HG03469 (cell line): ENCODE measurements around the gene ZBTB18.
"Not testable (repeated sequence)": the region's sequence is repeated elsewhere in the genome, so short reads cannot be mapped to it uniquely, and the experiment has no call there.

Source experiments
- ATAC-seq: cut with Tn5 transposase; IDR thresholded peaks from one replicate; pipeline ENCODE4 v1.9.1; 2021; ENCODE audit warnings: mild to moderate bottlenecking, moderate library complexity, moderate number of reproducible peaks; ENCODE audit not compliant: unreplicated experiment

ZBTB18 gene

DNA sequence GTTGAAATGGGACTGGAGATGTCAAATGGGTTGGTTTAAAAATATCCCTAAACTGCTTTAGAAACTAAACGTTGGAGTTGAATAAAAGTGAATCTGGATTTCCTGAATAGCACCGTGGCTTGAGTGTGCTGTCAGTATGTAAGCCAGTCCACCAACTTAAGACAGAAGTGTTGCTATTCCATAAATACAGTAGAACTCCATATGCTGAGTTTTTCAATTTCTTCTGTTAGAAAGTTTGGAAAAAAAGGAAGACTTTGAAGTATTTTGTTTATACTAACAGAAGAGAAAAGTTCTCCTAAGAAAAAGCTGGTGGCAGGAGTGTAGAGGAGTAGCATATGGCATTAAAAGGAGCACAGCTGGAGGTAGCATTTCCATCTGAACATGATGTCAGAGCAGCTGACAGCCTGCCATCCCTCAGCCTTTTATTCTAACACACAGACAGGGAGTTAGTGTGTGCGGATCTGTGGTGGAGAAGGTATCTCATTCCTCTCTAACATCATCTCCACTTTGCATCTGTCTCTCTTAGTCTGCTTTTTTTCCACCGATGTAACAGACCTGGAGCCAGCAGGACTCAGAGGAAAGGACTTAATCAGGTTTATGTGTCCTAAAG lies at the start of gene ZBTB18:
Gene ZBTB18, plus strand, starts transcription at position 449 of the 610 bp plus-strand sequence. Its CDS starts 149 bp downstream, at position 598.
- ATAC-seq: no peak

DNA sequence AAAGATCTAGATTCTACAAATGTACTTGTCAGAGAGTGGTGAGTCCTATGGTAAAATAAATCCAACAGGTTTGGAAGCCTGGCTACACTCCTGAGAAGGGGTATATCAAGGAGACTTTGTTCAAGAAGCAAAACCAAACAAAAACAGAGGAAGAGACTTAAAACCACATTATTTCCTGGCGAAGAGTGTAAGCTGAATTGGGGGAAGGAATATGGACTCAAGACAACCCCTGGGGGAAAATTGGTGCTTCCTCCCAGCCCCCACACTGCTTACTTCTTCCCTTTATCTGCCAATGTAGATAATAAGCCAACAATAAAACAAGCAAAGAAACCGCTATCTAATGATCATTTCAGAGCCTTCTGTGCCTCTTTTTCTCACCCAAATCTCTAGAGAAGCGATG lies 48.4 kb upstream of the ZBTB18 start:
- ATAC-seq: no peak

DNA sequence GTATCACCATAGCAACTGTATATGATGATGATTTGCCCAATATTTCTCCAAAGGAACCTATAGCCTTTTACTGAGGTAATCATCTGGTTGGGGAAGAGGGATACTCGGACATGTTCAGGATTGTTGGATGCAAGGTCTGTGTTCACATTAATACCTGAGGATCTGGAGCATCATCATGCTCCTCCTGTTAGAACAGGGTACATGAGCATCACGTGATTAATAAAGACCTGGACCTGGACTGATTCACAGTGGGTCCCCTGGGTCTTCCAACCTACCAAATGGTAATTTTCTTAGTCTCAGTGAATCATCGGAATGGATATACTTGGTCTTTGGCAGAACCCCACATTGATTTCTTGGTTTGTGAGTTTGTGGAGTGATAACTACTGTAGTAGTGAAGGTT lies 45.6 kb upstream of the ZBTB18 start:
- ATAC-seq: no peak

- no peak for ATAC-seq
Observed at GRCh38 chr1:244006381-244006901, 44.6 kb upstream of the ZBTB18 start.

DNA sequence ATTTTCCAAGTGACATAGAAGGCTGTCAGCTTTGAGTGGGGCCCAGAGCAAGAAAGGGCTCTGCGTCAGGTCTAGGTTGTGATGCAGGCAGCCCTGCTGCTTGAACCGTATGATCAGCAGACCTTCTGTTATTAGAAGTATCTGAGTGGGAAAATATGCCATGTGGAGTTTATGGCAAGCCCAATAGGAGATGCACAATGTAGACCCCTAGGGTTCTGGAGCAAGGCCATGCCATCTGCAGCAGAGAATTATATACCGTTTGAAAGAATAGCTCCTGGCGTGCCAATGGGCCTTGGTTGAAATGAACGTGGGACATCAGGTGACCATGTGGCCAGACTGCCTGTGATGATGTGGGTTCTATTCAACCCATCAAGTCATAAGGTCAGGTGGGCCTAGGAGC lies 44.1 kb upstream of the ZBTB18 start:
- no peak for ATAC-seq

DNA sequence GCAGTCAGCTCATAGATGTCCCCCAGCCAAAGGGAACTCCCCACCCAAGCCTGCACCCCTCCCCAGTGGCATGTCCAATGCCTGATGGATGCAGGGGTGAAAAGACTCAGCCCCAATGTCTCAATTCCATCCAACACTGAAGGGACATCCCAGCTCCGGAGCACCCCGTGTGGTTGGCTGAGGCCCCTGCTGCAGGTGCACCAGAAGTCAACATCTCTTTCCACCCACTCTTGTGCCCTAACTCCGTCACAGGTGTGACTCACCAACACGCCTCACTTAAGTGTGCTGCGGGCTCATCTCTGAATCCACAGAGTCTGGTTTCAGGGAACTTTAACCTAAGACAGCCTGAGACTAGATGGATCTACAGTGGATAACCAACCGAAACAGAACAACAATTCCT lies 40.9 kb upstream of the ZBTB18 start:
- no peak for ATAC-seq

DNA sequence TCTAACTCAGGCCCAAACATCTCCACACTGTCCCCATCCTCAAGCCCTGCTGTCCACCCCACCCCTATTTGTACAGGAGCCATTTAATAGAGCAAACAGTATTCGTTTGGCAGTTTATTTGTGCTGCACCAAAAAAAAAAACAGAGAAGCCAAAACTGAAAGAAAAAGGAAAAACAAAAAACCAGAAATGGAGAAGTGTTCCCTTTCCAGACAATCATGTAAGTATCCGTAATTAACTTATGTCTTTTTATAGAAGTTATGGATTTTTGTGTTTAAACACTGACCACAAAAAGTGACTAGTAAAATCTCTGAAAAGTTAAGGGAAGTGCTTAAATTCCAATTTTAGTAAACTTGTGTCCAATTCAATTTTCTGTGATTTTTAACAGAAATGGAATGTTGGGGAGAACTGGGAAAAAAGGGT lies 40.4 kb upstream of the ZBTB18 start:
- ATAC-seq: no peak

- ATAC-seq: no peak
Observed at GRCh38 chr1:244011271-244011670, 39.8 kb upstream of the ZBTB18 start.

DNA sequence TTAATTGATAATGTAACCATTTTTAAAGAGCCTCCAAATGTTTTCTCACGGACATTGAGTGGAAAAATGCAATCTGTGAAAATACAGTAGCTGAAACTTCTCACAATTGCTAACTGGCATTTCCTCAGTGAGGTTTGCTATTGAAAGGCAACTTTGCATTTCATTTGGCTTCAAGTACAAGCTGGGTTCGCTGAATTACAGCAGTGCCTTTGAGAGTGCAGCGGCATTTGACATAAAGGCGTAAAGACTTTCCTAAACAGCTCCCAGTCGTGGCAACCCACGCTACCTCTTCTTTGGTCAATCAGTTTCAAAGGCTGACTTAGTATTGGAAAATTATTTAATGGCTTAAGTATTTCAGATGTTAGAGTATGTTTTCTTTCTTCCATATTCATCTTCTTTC lies 39.3 kb upstream of the ZBTB18 start:
- no peak for ATAC-seq

GRCh38 chr1:244012202-244012601 lies 38.9 kb upstream of the ZBTB18 start:
- no peak for ATAC-seq

- no peak for ATAC-seq
Observed at GRCh38 chr1:244013100-244013499, 38.0 kb upstream of the ZBTB18 start.

GRCh38 chr1:244014862-244015261 lies 36.2 kb upstream of the ZBTB18 start:
- ATAC-seq: not testable (repeated sequence)

GRCh38 chr1:244019982-244020485 lies 31.0 kb upstream of the ZBTB18 start:
- no peak for ATAC-seq

DNA sequence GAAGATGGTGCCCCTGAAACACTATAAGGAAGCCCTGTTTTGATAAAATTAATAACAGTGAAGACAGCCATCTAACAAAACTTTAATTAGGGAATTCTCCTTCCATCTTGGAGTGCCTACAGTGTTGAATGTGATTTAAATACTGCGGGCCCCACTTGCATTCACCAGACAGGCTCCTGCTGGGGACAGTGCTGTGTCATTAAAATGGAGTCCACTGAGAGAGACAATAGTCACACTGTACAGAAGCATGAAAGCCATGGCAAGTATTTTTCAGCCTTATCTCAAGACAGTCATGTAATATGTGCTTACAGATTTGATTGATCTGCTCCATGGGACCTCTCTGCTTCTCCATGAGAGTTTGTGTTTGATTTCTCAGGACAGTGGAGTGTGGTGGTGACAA lies 29.7 kb upstream of the ZBTB18 start:
- ATAC-seq: no peak

DNA sequence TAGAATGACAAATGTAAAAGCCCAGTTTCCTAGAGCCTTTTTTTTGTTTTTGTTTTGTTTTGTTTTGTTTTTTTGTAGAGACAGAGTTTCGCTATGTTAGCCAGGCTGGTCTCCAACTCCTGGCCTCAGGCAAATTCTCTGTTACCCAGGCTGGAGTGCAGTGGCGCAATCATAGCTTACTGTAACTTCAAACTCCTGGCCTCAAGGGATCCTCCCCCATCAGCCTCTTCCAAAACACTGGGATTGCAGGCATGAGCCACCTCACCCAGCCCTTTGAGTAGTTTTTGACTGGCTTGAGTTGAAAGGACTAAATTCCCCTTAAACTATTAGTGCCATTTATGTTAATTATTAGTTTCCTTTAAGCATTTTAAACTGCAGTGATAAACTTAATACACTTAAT lies 28.8 kb upstream of the ZBTB18 start:
- ATAC-seq: no peak

DNA sequence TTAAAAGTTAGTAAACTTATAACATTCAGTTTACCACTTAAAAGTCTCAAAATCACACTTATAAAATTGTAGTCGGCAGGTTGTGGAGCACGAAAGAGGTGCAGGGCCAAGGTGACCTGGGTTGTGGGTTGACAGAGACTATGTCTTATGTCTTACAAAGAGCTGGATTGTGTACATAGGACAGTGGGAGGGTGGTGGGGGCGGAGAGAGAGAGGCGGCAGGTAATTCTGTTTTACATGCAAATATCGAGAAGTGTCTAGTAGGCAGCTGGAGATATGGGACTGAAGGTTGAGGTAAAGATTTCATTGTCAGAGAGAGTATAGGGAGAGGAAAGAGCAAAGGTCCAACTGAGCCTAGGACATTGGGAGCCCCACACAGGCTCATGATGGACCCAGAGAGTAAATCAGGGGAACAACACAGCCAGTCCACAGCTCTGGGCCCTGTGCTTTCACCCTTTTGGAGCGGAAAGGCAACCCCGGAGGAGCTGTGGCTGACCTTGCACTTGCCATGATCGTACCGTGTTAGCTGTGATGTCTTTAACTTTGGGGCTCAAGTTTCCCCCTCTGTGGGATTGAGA lies 28.1 kb upstream of the ZBTB18 start:
- no peak for ATAC-seq

- no peak for ATAC-seq
Observed at GRCh38 chr1:244027491-244028145, 23.5 kb upstream of the ZBTB18 start.

GRCh38 chr1:244028701-244029100 lies 22.4 kb upstream of the ZBTB18 start:
- no peak for ATAC-seq

GRCh38 chr1:244029124-244029523 lies 22.0 kb upstream of the ZBTB18 start:
- ATAC-seq: no peak

- ATAC-seq: no peak
Observed at GRCh38 chr1:244030481-244031040, 20.5 kb upstream of the ZBTB18 start.

DNA sequence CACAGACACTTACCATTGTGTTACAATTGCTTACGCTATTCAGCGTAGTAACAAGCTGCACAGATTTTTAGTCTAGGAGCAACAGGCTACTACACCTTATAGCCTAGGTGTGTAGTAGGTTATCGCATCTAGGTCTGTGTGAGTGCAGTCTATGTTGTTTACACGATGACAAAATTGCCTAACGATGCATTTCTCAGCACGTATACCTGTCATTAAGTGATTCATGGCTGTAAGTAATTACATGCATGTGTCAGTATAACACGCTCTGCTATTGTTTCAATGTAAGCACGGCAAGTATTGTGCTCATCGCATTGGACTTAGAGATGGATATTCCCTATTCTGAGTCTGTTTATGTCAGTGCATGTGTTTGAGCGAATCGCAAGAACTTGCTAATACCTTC lies 15.7 kb upstream of the ZBTB18 start:
- ATAC-seq: no peak

DNA sequence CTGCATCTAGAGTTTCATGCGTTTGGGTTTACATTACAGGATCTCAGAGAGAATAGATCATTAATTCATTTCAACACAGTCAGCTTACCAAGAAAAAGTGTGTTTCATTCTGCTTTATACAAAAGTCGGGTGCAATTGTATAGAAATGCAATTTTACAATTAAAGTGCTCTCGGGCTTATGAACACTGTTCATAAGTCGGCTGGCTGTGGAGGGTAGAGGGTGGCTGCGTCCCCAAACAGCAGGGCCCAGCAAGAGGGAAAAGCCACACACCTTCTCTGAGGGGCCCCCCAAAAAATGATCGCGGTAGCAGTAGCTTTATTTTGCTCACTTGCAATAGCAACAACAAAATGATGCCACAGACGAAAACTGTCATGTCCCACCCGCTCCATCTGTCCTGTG lies 13.8 kb upstream of the ZBTB18 start:
- ATAC-seq: no peak
